AG04449 (cell line): ENCODE results near the gene DNAH12.
A peak's percentile ranks its signal among the peaks of the same experiment; 100 is the strongest.
"Not testable (repeated sequence)": the region's sequence is repeated elsewhere in the genome, so short reads cannot be mapped to it uniquely, and the experiment has no call there.

Experiments
- CTCF ChIA-PET: fragments of 350-600 bp; formaldehyde crosslinking; extraction: SDS; loops from one replicate; lab custom pipeline; 2021; ENCODE audit warnings: antibody characterized with exemption; lab: Yijun Ruan, JAX
- POLR2A ChIA-PET: fragments of 400-600, 350-600 bp; formaldehyde crosslinking; extraction: SDS; loops from one replicate; lab custom pipeline; 2020; ENCODE audit warnings: antibody characterized with exemption, inconsistent platforms; lab: Yijun Ruan, JAX
- DNase-seq: peaks from one replicate; pipeline ENCODE4 v3.0.0-alpha.2; 2010; ENCODE audit warnings: low read depth, low spot score
- H3K4me3 ChIP-seq: 2 replicates; pipeline ENCODE4 v1.5.1; 2011; ENCODE audit warnings: low read depth, mild to moderate bottlenecking, control low read depth, low read length
- TF ChIP-seq, protein P1 (sequence below): IDR thresholded peaks from one replicate; pipeline ENCODE4 v1.5.1; 2011; ENCODE audit warnings: mild to moderate bottlenecking, moderate library complexity, low read length, control low read depth, inconsistent platforms; ENCODE audit not compliant: insufficient read depth; ENCODE audit errors: missing control alignments

The DNAH12 gene

DNA sequence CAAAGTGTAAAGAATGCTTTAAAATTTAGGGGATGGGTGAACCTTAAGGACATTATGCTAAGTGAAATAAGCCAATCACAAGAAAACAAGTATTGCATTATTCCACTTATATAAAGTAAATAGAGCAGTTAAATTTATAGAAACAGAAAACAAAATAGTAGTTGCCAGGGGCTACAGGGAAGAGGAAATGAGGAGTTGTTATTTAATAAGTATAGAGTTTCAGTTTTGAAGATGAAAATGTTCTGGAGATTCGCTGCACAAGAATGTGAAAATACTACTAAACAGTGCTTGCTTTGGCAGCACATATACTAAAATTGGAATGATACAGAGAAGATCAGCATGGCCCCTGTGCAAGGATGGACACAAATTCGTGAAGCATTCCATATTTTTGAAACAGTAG, 32.0 kb downstream of the DNAH12 start:
- TF ChIP-seq, protein P1, sequence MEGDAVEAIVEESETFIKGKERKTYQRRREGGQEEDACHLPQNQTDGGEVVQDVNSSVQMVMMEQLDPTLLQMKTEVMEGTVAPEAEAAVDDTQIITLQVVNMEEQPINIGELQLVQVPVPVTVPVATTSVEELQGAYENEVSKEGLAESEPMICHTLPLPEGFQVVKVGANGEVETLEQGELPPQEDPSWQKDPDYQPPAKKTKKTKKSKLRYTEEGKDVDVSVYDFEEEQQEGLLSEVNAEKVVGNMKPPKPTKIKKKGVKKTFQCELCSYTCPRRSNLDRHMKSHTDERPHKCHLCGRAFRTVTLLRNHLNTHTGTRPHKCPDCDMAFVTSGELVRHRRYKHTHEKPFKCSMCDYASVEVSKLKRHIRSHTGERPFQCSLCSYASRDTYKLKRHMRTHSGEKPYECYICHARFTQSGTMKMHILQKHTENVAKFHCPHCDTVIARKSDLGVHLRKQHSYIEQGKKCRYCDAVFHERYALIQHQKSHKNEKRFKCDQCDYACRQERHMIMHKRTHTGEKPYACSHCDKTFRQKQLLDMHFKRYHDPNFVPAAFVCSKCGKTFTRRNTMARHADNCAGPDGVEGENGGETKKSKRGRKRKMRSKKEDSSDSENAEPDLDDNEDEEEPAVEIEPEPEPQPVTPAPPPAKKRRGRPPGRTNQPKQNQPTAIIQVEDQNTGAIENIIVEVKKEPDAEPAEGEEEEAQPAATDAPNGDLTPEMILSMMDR = no peak
- POLR2A ChIA-PET = no interaction called here
- DNase-seq = peak; percentile 2
- CTCF ChIA-PET = no interaction called here
- no peak overlapping the region for H3K4me3 ChIP-seq

DNA sequence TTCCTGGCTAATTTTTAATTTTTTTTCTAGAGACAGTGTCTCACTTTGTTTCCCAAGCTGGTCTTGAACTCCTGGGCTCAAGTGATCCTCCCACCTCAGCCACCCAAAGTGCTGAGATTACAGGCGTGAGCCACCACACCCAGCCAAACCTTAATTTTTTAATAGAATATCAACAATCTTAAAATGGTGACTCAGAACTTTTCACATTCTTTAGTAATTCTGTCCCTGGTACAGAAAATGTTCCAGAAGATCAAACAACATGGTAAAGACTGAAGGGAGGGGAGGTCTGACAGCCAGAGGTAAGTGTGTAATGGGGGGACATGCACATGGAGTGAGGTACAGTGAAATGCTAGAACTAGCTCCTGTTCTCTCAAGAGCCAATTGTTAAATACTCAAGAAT, 38.2 kb downstream of the DNAH12 start:
- ChIA-PET CTCF (no interaction called here), POLR2A (no interaction called here)
- DNase-seq = no peak
- TF ChIP-seq, protein P1 = no peak
- no peak overlapping the region for H3K4me3 ChIP-seq

DNA sequence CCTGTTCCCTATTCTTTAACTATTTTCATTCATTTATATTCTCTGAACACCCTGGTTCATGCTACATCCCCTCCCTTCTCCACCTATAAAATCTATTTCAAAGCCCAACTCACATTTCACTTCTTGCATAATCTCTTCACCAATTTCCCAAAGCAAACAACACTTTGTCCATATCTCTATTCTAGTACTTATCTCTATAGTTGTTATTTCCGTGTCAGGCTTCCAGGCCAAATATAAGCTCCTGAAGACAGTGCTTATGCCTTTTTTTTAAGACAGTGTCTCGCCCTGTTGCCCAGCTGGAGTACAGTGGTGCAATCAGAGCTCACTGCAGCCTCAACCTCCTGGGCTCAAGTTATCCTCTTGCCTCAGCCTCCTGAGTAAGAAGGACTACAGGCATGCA, 43.6 kb downstream of the DNAH12 start:
- CTCF ChIA-PET = no interaction called here

DNA sequence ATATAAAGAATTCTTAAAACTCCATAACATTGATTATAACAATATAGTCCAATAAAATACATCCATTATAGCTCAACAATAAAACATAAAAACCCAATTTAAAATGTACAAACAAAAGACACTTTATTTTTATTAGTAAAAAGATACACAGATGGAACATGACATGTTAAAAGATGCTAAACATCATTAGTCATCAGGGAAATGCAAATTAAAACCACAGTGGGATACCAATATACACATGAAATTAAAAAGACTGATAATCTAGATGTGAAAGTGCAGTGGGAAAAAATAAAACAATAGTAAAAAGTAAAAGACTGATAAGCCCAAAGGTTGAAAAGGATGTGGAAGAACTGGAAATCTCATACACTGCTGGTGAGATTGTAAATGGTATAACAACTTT, 46.2 kb downstream of the DNAH12 start:
- POLR2A ChIA-PET = no interaction called here
- TF ChIP-seq, protein P1 = no peak
- CTCF ChIA-PET = no interaction called here
- H3K4me3 ChIP-seq = no peak overlapping the region
- DNase-seq = no peak

More for the DNA sequence above, 43.6 kb downstream of the DNAH12 start:
- TF ChIP-seq, protein P1 = no peak
- POLR2A ChIA-PET = no interaction called here
- DNase-seq = no peak
- no peak overlapping the region for H3K4me3 ChIP-seq

DNA sequence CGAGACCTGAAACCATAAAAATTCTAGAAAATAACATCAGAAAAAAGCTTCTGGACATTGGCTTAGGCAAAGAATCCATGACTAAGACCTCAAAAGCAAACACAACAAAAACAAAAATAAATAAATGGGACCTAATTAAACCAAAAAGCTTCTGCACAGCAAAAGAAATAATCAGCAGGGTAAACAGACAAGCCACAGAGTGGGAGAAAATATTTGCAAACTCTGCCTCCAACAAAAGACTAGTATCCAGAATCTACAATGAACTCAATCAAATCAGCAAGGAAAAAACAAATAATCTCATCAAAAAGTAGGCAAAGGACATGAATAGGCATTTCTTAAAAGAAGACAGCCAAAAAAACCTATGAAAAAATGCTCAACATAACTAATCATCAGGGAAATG, 59.6 kb downstream of the DNAH12 start:
- no peak for DNase-seq
- TF ChIP-seq, protein P1 = no peak
- H3K4me3 ChIP-seq = no peak overlapping the region
- ChIA-PET POLR2A (no interaction called here), CTCF (no interaction called here)

DNA sequence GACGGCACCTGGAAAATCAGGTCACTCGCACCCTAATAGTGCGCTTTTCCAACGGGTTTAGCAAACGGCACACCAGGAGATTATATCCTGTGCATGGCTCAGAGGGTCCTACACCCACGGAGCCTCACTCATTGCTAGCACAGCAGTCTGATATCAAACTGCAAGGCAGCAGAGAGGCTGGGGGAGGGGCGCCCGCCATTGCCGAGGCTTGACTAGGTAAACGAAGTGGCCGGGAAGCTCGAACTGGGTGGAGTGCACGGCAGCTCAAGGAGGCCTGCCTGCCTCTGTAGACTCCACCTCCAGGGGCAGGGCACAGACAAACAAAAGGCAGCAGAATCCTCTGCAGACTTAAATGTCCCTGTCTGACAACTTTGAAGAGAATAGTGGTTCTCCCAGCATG, 67.0 kb downstream of the DNAH12 start:
- CTCF ChIA-PET, DNase-seq, POLR2A ChIA-PET, H3K4me3 ChIP-seq: not testable (repeated sequence)

DNA sequence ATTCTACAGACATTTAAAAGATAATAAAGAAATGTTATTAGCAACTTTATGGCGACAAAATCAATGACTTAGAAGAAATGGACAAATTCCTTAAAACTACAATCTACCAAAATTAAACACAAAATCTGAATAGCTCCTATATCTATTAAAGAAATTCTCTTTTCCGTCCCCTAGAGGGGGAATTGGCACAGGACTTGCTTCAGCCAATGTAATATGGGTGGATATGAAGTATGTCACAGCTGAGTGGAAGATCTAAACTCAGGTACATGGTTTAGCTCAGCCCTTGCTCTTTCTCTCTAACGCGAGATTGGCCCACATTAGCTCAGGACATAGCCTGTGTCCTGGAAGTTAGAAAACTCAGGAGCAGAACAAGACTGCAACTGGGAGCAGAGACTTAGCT, 79.3 kb downstream of the DNAH12 start:
- no peak overlapping the region for H3K4me3 ChIP-seq
- TF ChIP-seq, protein P1 = no peak
- POLR2A ChIA-PET = no interaction called here
- no peak for DNase-seq
- CTCF ChIA-PET = interaction anchor here (1.0 kb wide), 1 partner anchor 9 kb away, joined by 3 read pairs; no protein-coding TSS in a partner anchor
